ENCODE data around the gene FAM32A.

DNA sequence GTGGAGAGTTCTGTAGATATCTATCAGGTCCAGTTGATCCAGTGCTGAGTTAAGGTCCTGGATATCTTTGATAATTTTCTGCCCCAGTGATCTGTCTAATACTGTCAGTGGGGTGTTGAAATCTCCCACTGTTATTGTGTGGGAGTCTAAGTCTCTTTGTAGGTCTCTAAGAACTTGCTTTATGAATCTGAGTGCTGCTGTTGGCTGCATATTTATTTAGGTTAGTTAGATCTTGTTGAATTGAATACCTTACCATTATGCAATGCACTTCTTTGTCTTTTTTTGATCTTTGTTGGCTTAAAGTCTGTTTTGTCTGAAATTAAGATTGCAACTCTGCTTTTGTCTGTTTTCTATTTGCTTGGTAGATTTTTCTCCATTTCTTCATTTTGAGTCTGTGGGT lies 27.9 kb downstream of the FAM32A start:
- TF ChIP-seq, protein P1, sequence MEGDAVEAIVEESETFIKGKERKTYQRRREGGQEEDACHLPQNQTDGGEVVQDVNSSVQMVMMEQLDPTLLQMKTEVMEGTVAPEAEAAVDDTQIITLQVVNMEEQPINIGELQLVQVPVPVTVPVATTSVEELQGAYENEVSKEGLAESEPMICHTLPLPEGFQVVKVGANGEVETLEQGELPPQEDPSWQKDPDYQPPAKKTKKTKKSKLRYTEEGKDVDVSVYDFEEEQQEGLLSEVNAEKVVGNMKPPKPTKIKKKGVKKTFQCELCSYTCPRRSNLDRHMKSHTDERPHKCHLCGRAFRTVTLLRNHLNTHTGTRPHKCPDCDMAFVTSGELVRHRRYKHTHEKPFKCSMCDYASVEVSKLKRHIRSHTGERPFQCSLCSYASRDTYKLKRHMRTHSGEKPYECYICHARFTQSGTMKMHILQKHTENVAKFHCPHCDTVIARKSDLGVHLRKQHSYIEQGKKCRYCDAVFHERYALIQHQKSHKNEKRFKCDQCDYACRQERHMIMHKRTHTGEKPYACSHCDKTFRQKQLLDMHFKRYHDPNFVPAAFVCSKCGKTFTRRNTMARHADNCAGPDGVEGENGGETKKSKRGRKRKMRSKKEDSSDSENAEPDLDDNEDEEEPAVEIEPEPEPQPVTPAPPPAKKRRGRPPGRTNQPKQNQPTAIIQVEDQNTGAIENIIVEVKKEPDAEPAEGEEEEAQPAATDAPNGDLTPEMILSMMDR (IDR thresholded peaks at IDR 0.05 in 8 of 11, conservative IDR thresholded peaks at IDR 0.05 in 3 of 11), result no peak
- TF ChIP-seq POLR2AphosphoS5 (IDR thresholded peaks at IDR 0.05), result no peak
- TF ChIP-seq POLR2A (IDR thresholded peaks at IDR 0.05), result no peak

All from spleen (tissue), 7 donors.